Astrocyte (in vitro differentiated cells and primary cell): ENCODE measurements around the gene KNSTRN. TPM values are rescaled to one million over a fixed set of nuclear protein-coding genes. Genes with fewer than 3 reads are reported as not detected.

Experiments used
- DNase-seq: peaks from one replicate; pipeline ENCODE4 v3.0.0-alpha.2; 2010; ENCODE audit warnings: low read depth
- FAIRE-seq: peaks from 2 replicates; lab custom pipeline; 2011; peaks lifted over from hg19 to GRCh38; lab: Jason Lieb, UNC
- H2AFZ ChIP-seq: 2 replicates; pipeline ENCODE4 v1.6.0; 2012; ENCODE audit warnings: low read depth, low read length, inconsistent platforms
- H3K27ac ChIP-seq: 2 replicates; pipeline ENCODE4 v1.5.1; 2011; ENCODE audit warnings: low read depth, low read length, inconsistent platforms
- H3K27me3 ChIP-seq: 2 replicates; pipeline ENCODE4 v1.6.0; 2011; ENCODE audit warnings: low read length, inconsistent platforms; ENCODE audit not compliant: insufficient read depth
- H3K36me3 ChIP-seq: 2 replicates; pipeline ENCODE4 v1.5.1; 2011; ENCODE audit warnings: low read length, inconsistent platforms; ENCODE audit not compliant: insufficient read depth
- H3K4me1 ChIP-seq: 2 replicates; pipeline ENCODE4 v1.5.1; 2011; ENCODE audit warnings: low read length, inconsistent platforms; ENCODE audit not compliant: insufficient read depth
- H3K4me2 ChIP-seq: 2 replicates; pipeline ENCODE4 v1.6.0; 2012; ENCODE audit warnings: low read length, inconsistent platforms
- H3K4me3 ChIP-seq: 2 replicates; pipeline ENCODE4 v1.5.1; 2011; ENCODE audit warnings: low read depth, mild to moderate bottlenecking, low read length, inconsistent platforms; ENCODE audit not compliant: insufficient read depth
- H3K79me2 ChIP-seq: 2 replicates; pipeline ENCODE4 v1.6.0; 2012; ENCODE audit warnings: mild to moderate bottlenecking, low read length, inconsistent platforms; ENCODE audit not compliant: insufficient read depth
- H3K9ac ChIP-seq: 2 replicates; pipeline ENCODE4 v1.6.0; 2012; ENCODE audit warnings: mild to moderate bottlenecking, low read length, inconsistent platforms
- H3K9me3 ChIP-seq: 2 replicates; pipeline ENCODE4 v1.5.1; 2012; ENCODE audit warnings: low read depth, mild to moderate bottlenecking, low read length, inconsistent platforms; ENCODE audit not compliant: insufficient read depth
- H4K20me1 ChIP-seq: 2 replicates; pipeline ENCODE4 v1.6.0; 2012; ENCODE audit warnings: low read length, inconsistent platforms; ENCODE audit not compliant: insufficient read depth
- H3K27ac Mint-ChIP-seq: one replicate; pipeline ENCODE4 v1.8.0; 2021; ENCODE audit warnings: mild to moderate bottlenecking, mixed read lengths; ENCODE audit not compliant: unreplicated experiment
- H3K27me3 Mint-ChIP-seq: one replicate; pipeline ENCODE4 v1.8.0; 2021; ENCODE audit warnings: low read depth, mixed read lengths; ENCODE audit not compliant: unreplicated experiment
- H3K36me3 Mint-ChIP-seq: one replicate; pipeline ENCODE4 v1.8.0; 2021; ENCODE audit warnings: low read depth, mixed read lengths; ENCODE audit not compliant: unreplicated experiment
- H3K4me1 Mint-ChIP-seq: one replicate; pipeline ENCODE4 v1.8.0; 2021; ENCODE audit warnings: low read depth, mixed read lengths; ENCODE audit not compliant: unreplicated experiment
- H3K4me3 Mint-ChIP-seq: one replicate; pipeline ENCODE4 v1.8.0; 2021; ENCODE audit warnings: mild to moderate bottlenecking, moderate library complexity, mixed read lengths; ENCODE audit not compliant: unreplicated experiment
- H3K9me3 Mint-ChIP-seq: one replicate; pipeline ENCODE4 v1.8.0; 2021; ENCODE audit warnings: mild to moderate bottlenecking, mixed read lengths; ENCODE audit not compliant: unreplicated experiment
- CTCF ChIP-seq: IDR thresholded peaks from 2 replicates; pipeline ENCODE4 v1.5.1; 2011; ENCODE audit warnings: low read depth, mild to moderate bottlenecking, inconsistent platforms, low read length, moderate library complexity; ENCODE audit not compliant: insufficient read depth
- EZH2 ChIP-seq: IDR thresholded peaks from 2 replicates; pipeline ENCODE4 v1.6.1; 2012; ENCODE audit warnings: mild to moderate bottlenecking, low read length, inconsistent platforms; ENCODE audit not compliant: insufficient read depth
- total RNA-seq: library from RNA; stranded (reverse); gene quantifications from 2 replicates; pipeline ENCODE4 v1.2.1, GENCODE V29; 2021

The KNSTRN gene
- total RNA-seq, 1 donor from 2014 or later = 37.8 TPM

GRCh38 chr15:40335938-40336743, 46.4 kb upstream of the KNSTRN start:
- Histone ChIP-seq H3K36me3 (peaks cover 3% of the 10 kb centered on the region), H3K27ac (no peak overlapping the region), H2AFZ (no peak overlapping the region), H3K79me2 (peaks cover 36% of the 10 kb centered on the region), H3K4me2 (no peak overlapping the region), H3K4me1 (peaks cover 55% of the 10 kb centered on the region), H3K9ac (peak overlapping the region; percentile 15), H3K9me3 (no peaks in the 10 kb centered on the region), H4K20me1 (peaks cover 10% of the 10 kb centered on the region), H3K4me3 (no peak overlapping the region), H3K27me3 (no peaks in the 10 kb centered on the region)
- Mint-ChIP-seq H3K9me3 (peaks cover 2% of the 10 kb centered on the region), H3K4me3 (no peak overlapping the region), H3K27ac (no peak overlapping the region), H3K36me3 (peaks cover 8% of the 10 kb centered on the region), H3K4me1 (peaks cover 39% of the 10 kb centered on the region), H3K27me3 (no peaks in the 10 kb centered on the region)
- DNase-seq (no peak), FAIRE-seq (no peak)
- TF ChIP-seq EZH2 = no peak
- TF ChIP-seq CTCF = no peak

GRCh38 chr15:40336744-40337122, 45.8 kb upstream of the KNSTRN start:
- peaks cover 40% of the 10 kb centered on the region for H3K4me1 Mint-ChIP-seq
- no peaks in the 10 kb centered on the region for H3K27me3 Mint-ChIP-seq
- no peaks in the 10 kb centered on the region for H3K9me3 ChIP-seq
- no peak for DNase-seq
- H3K4me2 ChIP-seq = no peak overlapping the region
- no peak overlapping the region for H3K4me3 Mint-ChIP-seq
- peaks cover 3% of the 10 kb centered on the region for H3K36me3 ChIP-seq
- H4K20me1 ChIP-seq = peaks cover 10% of the 10 kb centered on the region
- no peak overlapping the region for H3K27ac ChIP-seq
- FAIRE-seq = no peak
- no peak overlapping the region for H2AFZ ChIP-seq
- peak overlapping the region; percentile 66 for H3K27ac Mint-ChIP-seq
- H3K4me3 ChIP-seq = no peak overlapping the region
- peaks cover 2% of the 10 kb centered on the region for H3K9me3 Mint-ChIP-seq
- peaks cover 36% of the 10 kb centered on the region for H3K79me2 ChIP-seq
- TF ChIP-seq EZH2 (no peak), CTCF (no peak)
- H3K9ac ChIP-seq = peak overlapping the region; percentile 15
- H3K4me1 ChIP-seq = peaks cover 59% of the 10 kb centered on the region
- no peaks in the 10 kb centered on the region for H3K27me3 ChIP-seq
- H3K36me3 Mint-ChIP-seq = peaks cover 8% of the 10 kb centered on the region

- Mint-ChIP-seq H3K27ac (no peak overlapping the region), H3K36me3 (peaks cover 4% of the 10 kb centered on the region), H3K9me3 (peaks cover 2% of the 10 kb centered on the region), H3K4me1 (peaks cover 43% of the 10 kb centered on the region), H3K4me3 (peak overlapping the region; percentile 23), H3K27me3 (no peaks in the 10 kb centered on the region)
- H3K27ac ChIP-seq = peak overlapping the region; percentile 99
- H3K9ac ChIP-seq = peak overlapping the region; percentile 92
- H3K4me2 ChIP-seq = peak overlapping the region; percentile 90
- peaks cover 65% of the 10 kb centered on the region for H3K4me1 ChIP-seq
- H3K4me3 ChIP-seq = peak overlapping the region; percentile 68
- no peaks in the 10 kb centered on the region for H3K9me3 ChIP-seq
- TF ChIP-seq CTCF = no peak
- TF ChIP-seq EZH2 = no peak
- no peak for FAIRE-seq
- H2AFZ ChIP-seq = peak overlapping the region; percentile 41
- peaks cover 36% of the 10 kb centered on the region for H3K79me2 ChIP-seq
- DNase-seq = no peak
- H3K27me3 ChIP-seq = no peaks in the 10 kb centered on the region
- peaks cover 3% of the 10 kb centered on the region for H3K36me3 ChIP-seq
- peaks cover 10% of the 10 kb centered on the region for H4K20me1 ChIP-seq
These were observed 44.9 kb upstream of the KNSTRN start for GRCh38 chr15:40337597-40337996.
